ENCODE data around the gene MEGF11. TPM values are rescaled to one million over a fixed set of nuclear protein-coding genes. Genes with fewer than 3 reads are reported as not detected.

Gene MEGF11
- total RNA-seq, 4 donors from 2014 or later: 0.20 TPM; not detected in 3

DNA sequence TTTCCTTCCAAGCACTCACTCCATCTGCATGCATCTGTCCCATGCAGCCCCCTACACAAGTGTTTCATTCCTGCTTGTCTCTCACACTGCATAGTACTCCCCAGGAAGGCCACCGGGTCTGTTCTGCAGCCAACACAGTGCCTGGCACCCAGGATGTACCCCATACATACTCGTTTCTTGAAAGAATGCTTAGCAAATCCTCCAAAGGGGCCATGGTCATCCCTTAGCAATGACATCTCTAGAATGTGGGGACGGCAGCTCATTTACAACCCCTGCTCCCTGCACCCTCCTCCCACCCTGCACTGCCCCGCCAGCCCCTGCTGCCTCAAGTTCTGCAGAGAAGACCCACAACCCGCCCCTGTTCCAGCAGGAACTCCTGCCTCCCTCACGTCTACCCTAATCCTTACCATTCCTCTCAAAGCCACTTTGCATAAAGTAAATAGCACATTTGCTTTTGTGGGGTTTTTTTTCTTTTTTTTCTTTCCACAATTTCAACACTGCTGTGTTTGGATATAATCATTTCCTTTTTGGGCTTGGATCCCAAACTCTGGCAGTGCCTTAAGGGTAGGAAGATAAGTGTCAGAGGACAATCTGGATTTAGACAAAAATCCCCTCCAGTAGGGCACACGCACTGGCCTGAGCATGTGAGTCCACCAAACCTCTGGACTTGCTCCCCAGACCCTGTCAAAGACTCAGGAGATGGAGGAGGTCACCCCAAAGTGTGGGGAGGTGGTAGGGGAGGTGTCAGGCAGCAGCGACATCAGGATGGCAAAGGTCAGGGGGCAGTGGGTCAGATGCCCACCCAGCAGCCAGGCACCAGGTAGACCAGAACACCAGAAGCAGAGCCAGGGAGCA is 68.4 kb downstream of the MEGF11 start:
- H3K27ac ChIP-seq: no peak overlapping the region
- DNase-seq: no peak
- TF ChIP-seq, protein P1, sequence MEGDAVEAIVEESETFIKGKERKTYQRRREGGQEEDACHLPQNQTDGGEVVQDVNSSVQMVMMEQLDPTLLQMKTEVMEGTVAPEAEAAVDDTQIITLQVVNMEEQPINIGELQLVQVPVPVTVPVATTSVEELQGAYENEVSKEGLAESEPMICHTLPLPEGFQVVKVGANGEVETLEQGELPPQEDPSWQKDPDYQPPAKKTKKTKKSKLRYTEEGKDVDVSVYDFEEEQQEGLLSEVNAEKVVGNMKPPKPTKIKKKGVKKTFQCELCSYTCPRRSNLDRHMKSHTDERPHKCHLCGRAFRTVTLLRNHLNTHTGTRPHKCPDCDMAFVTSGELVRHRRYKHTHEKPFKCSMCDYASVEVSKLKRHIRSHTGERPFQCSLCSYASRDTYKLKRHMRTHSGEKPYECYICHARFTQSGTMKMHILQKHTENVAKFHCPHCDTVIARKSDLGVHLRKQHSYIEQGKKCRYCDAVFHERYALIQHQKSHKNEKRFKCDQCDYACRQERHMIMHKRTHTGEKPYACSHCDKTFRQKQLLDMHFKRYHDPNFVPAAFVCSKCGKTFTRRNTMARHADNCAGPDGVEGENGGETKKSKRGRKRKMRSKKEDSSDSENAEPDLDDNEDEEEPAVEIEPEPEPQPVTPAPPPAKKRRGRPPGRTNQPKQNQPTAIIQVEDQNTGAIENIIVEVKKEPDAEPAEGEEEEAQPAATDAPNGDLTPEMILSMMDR (IDR thresholded peaks at IDR 0.05): no peak
- no peak for TF ChIP-seq POLR2A (IDR thresholded peaks at IDR 0.05)
- intact Hi-C loops (cut with DNase I): no loop called here
- H3K27me3 ChIP-seq: no peaks in the 10 kb centered on the region
- no peaks in the 10 kb centered on the region for H3K9me3 ChIP-seq
- no peak overlapping the region for H3K4me3 ChIP-seq (replicated peaks in 1 of 3)
- no peaks in the 10 kb centered on the region for H3K36me3 ChIP-seq
- H3K4me1 ChIP-seq: no peaks in the 10 kb centered on the region
- 43 to 69% methylated on average over 7 of the region's 8 CpGs for WGBS, 2 donors

- Histone ChIP-seq H3K27me3 (no peaks in the 10 kb centered on the region), H3K27ac (no peak overlapping the region), H3K36me3 (no peaks in the 10 kb centered on the region), H3K9me3 (no peaks in the 10 kb centered on the region), H3K4me1 (no peaks in the 10 kb centered on the region), H3K4me3 (replicated peaks in 1 of 3) (no peak overlapping the region)
- WGBS, 2 donors: 61 to 63% methylated on average over 6 of the region's 6 CpGs
- no peak for DNase-seq
- intact Hi-C loops (cut with DNase I): no loop called here
- TF ChIP-seq POLR2A (IDR thresholded peaks at IDR 0.05): no peak
- TF ChIP-seq, protein P1 (IDR thresholded peaks at IDR 0.05): no peak
Observed at GRCh38 chr15:66184492-66184891, 69.1 kb downstream of the MEGF11 start.

DNA sequence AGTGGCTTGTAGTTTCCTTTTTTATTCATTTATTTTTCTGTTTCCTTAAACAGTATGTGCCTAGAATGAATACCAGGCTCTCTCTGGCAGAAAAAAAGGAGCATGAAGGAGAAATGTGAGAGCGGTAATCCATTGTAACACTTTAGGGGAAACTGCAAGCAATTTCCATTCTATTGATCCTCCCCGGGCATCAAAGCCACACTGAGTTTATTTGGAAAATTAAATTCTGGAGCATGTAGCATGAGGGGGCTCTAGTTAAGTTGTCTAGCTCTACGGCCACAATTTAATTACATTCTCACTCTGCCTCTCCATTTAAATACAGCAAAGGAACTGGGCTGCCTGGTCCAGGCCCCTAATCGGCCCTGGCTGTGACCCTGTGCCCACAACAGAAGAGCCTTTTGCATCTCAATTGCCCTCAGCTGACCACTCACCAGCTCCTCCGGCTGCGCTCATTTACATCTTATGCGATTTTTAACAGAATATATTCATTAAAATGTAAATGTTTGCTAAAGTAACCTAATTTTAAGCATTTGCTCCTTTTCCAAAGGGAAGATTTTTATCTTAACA is 72.9 kb downstream of the MEGF11 start:
- H3K4me1 ChIP-seq: peaks cover 0 to 9% of the 10 kb centered on the region in 2 donors
- no peak overlapping the region for H3K4me3 ChIP-seq (replicated peaks in 1 of 3)
- no peaks in the 10 kb centered on the region for H3K27me3 ChIP-seq
- H3K36me3 ChIP-seq: no peaks in the 10 kb centered on the region
- 81 to 82% methylated on average over 7 of the region's 7 CpGs for WGBS, 2 donors
- no peak for TF ChIP-seq POLR2A (IDR thresholded peaks at IDR 0.05)
- TF ChIP-seq, protein P1 (IDR thresholded peaks at IDR 0.05): no peak
- no peak overlapping the region for H3K27ac ChIP-seq
- no peak for DNase-seq
- H3K9me3 ChIP-seq: no peaks in the 10 kb centered on the region
- intact Hi-C loops (cut with DNase I): no loop called here

- Histone ChIP-seq H3K4me3 (replicated peaks in 1 of 3) (no peak overlapping the region), H3K36me3 (no peaks in the 10 kb centered on the region), H3K4me1 (peaks cover 0 to 9% of the 10 kb centered on the region in 2 donors), H3K27me3 (no peaks in the 10 kb centered on the region), H3K27ac (no peak overlapping the region), H3K9me3 (no peaks in the 10 kb centered on the region)
- TF ChIP-seq, protein P1 (IDR thresholded peaks at IDR 0.05): no peak
- TF ChIP-seq POLR2A (IDR thresholded peaks at IDR 0.05): no peak
- intact Hi-C loops (cut with DNase I): no loop called here
- 18% methylated on average over 4 of the region's 4 CpGs for WGBS, 2 donors
- DNase-seq: no peak
Observed at GRCh38 chr15:66178531-66178910, 75.0 kb downstream of the MEGF11 start.

- no peaks in the 10 kb centered on the region for H3K4me1 ChIP-seq
- H3K9me3 ChIP-seq: no peaks in the 10 kb centered on the region
- no peak overlapping the region for H3K27ac ChIP-seq
- DNase-seq: no peak
- H3K4me3 ChIP-seq (replicated peaks in 1 of 3): no peak overlapping the region
- H3K27me3 ChIP-seq: no peaks in the 10 kb centered on the region
- intact Hi-C loops (cut with DNase I): no loop called here
- WGBS, 2 donors: 69 to 71% methylated on average over 11 of the region's 11 CpGs
- no peak for TF ChIP-seq POLR2A (IDR thresholded peaks at IDR 0.05)
- TF ChIP-seq, protein P1 (IDR thresholded peaks at IDR 0.05): no peak
- no peaks in the 10 kb centered on the region for H3K36me3 ChIP-seq
Observed at GRCh38 chr15:66172324-66172980, 81.1 kb downstream of the MEGF11 start.
